NB4 (cell line): ENCODE results near the gene DCBLD2.
"Not testable (repeated sequence)": the region's sequence is repeated elsewhere in the genome, so short reads cannot be mapped to it uniquely, and the experiment has no call there.

Source experiments
- DNase-seq: peaks from one replicate; pipeline ENCODE4 v3.0.0; 2010; ENCODE audit warnings: low read depth
- H3K4me3 ChIP-seq: one replicate; pipeline ENCODE4 v1.5.1; 2011; ENCODE audit warnings: mild to moderate bottlenecking, low read depth, low read length, moderate library complexity
- CTCF ChIP-seq: IDR thresholded peaks from one replicate; pipeline ENCODE4 v1.5.1; 2012; ENCODE audit warnings: low read depth, low read length
- MAX ChIP-seq: IDR thresholded peaks from 2 replicates; pipeline ENCODE4 v1.6.1; 2011; ENCODE audit warnings: low read depth, low read length
- MYC ChIP-seq: IDR thresholded peaks from 2 replicates; pipeline ENCODE4 v1.6.1; 2011; ENCODE audit warnings: low read depth, low read length
- POLR2A ChIP-seq: IDR thresholded peaks from 2 replicates; pipeline ENCODE4 v1.6.1; 2011; ENCODE audit warnings: mild to moderate bottlenecking; ENCODE audit not compliant: insufficient read length; ENCODE audit errors: extremely low read depth

Gene DCBLD2

GRCh38 chr3:98875535-98875934 is 26.0 kb downstream of the DCBLD2 start:
- TF ChIP-seq CTCF (no peak), MAX (no peak), MYC (no peak), POLR2A (no peak)
- no peak for DNase-seq

GRCh38 chr3:98874602-98875249 is 26.8 kb downstream of the DCBLD2 start:
- H3K4me3 ChIP-seq: no peak overlapping the region
- DNase-seq: no peak
- TF ChIP-seq POLR2A (no peak), MAX (no peak), CTCF (no peak), MYC (no peak)

More at GRCh38 chr3:98875535-98875934, 26.0 kb downstream of the DCBLD2 start:
- H3K4me3 ChIP-seq: no peak overlapping the region

- DNase-seq: no peak
- H3K4me3 ChIP-seq: no peak overlapping the region
- TF ChIP-seq MYC: no peak
- no peak for TF ChIP-seq CTCF
- TF ChIP-seq POLR2A: no peak
- no peak for TF ChIP-seq MAX
These were observed 32.1 kb downstream of the DCBLD2 start for GRCh38 chr3:98869391-98869790.

GRCh38 chr3:98857971-98858370 is 43.5 kb downstream of the DCBLD2 start:
- DNase-seq, H3K4me3 ChIP-seq: not testable (repeated sequence)

- not testable (repeated sequence) for H3K4me3 ChIP-seq, DNase-seq
These were observed 44.2 kb downstream of the DCBLD2 start for GRCh38 chr3:98857258-98857657.

- no peak for DNase-seq
- TF ChIP-seq CTCF (no peak), MAX (no peak), POLR2A (no peak), MYC (no peak)
- H3K4me3 ChIP-seq: no peak overlapping the region
These were observed 44.8 kb downstream of the DCBLD2 start for GRCh38 chr3:98856724-98857123.

GRCh38 chr3:98855806-98856400 is 45.6 kb downstream of the DCBLD2 start:
- DNase-seq: no peak
- H3K4me3 ChIP-seq: no peak overlapping the region

More at GRCh38 chr3:98855806-98856400, 45.6 kb downstream of the DCBLD2 start:
- TF ChIP-seq MYC: no peak
- TF ChIP-seq POLR2A: no peak
- TF ChIP-seq MAX: no peak
- no peak for TF ChIP-seq CTCF
